Neural cell (in vitro differentiated cells): ENCODE data around the gene MBNL2. TPM values are rescaled to one million over a fixed set of nuclear protein-coding genes. Genes with fewer than 3 reads are reported as not detected.

Experiments
- H2AFZ ChIP-seq: fragments of 200-600, 300-800 bp; sonication (generic), shearing (Covaris generic); 2 replicates; pipeline ENCODE4 v1.6.0; 2014; ENCODE audit warnings: low read depth, mild to moderate bottlenecking, antibody characterized with exemption, low read length, moderate library complexity
- H3F3A ChIP-seq: fragments of 200-600 bp; shearing (Covaris generic); 2 replicates; pipeline ENCODE4 v1.6.1; 2016; ENCODE audit warnings: mild to moderate bottlenecking, moderate library complexity, mixed read lengths, antibody characterized with exemption, low read length; ENCODE audit not compliant: insufficient read depth, poor library complexity, severe bottlenecking
- H3K27ac ChIP-seq: fragments of 200-600, 300-800 bp; sonication (generic), shearing (Covaris generic); 2 replicates; pipeline ENCODE4 v1.5.1; 2014; ENCODE audit warnings: mild to moderate bottlenecking, low read length, moderate library complexity
- H3K27me3 ChIP-seq: fragments of 300-800, 200-600 bp; sonication (generic), shearing (Covaris generic); 2 replicates; pipeline ENCODE4 v1.6.0; 2014; ENCODE audit warnings: mild to moderate bottlenecking, low read depth, low read length, moderate library complexity; ENCODE audit not compliant: insufficient read depth
- H3K36me3 ChIP-seq: fragments of 300-800, 200-600 bp; sonication (generic), shearing (Covaris generic); 2 replicates; pipeline ENCODE4 v1.5.1; 2014; ENCODE audit warnings: mild to moderate bottlenecking, antibody characterized with exemption, low read length, moderate library complexity; ENCODE audit not compliant: insufficient read depth
- H3K4me2 ChIP-seq: fragments of 300-800, 200-600 bp; sonication (generic), shearing (Covaris generic); 2 replicates; pipeline ENCODE4 v1.6.0; 2014; ENCODE audit warnings: mild to moderate bottlenecking, low read length
- H3K4me3 ChIP-seq: fragments of 300-800, 200-600 bp; sonication (generic), shearing (Covaris generic); 2 replicates; pipeline ENCODE4 v1.5.1; 2014; ENCODE audit warnings: mild to moderate bottlenecking, low read length, moderate library complexity
- H3K79me2 ChIP-seq: fragments of 200-600 bp; shearing (Covaris generic); replicated peaks from 2 replicates; pipeline ENCODE4 v1.6.0; 2014; ENCODE audit warnings: mild to moderate bottlenecking, low read length, moderate library complexity; ENCODE audit not compliant: insufficient read depth
- H3K9ac ChIP-seq: fragments of 300-800, 200-600 bp; sonication (generic), shearing (Covaris generic); 2 replicates; pipeline ENCODE4 v1.6.1; 2016; ENCODE audit warnings: mild to moderate bottlenecking, low read length, mixed read lengths
- H3K9me2 ChIP-seq: fragments of 200-600 bp; shearing (Covaris generic); 2 replicates; pipeline ENCODE4 v1.6.1; 2016; ENCODE audit warnings: mild to moderate bottlenecking, low read length, mixed read lengths; ENCODE audit not compliant: insufficient read depth
- H3K9me3 ChIP-seq: fragments of 200-600, 300-800 bp; sonication (generic), shearing (Covaris generic); 2 replicates; pipeline ENCODE4 v1.6.1; 2016; ENCODE audit warnings: mild to moderate bottlenecking, mixed run types, low read length, moderate library complexity, mixed read lengths
- H4K20me1 ChIP-seq: fragments of 200-600 bp; shearing (Covaris generic); 2 replicates; pipeline ENCODE4 v1.6.1; 2016; ENCODE audit warnings: mild to moderate bottlenecking, mixed run types; ENCODE audit not compliant: insufficient read depth
- EP300 ChIP-seq: fragments of 450-650 bp; conservative IDR thresholded peaks from 2 replicates; pipeline ENCODE4 v1.6.1; 2014; ENCODE audit warnings: antibody characterized with exemption, mild to moderate bottlenecking, moderate library complexity; ENCODE audit not compliant: poor library complexity, severe bottlenecking
- EZH2 ChIP-seq: fragments of 200-600, 300-800 bp; shearing (Covaris generic), sonication (generic); IDR thresholded peaks from 2 replicates; pipeline ENCODE4 v1.6.1; 2014; ENCODE audit warnings: antibody characterized with exemption, low read length, borderline replicate concordance, mild to moderate bottlenecking; ENCODE audit not compliant: insufficient read depth, poor library complexity, severe bottlenecking
- MXI1 ChIP-seq: fragments of 450-650 bp; conservative IDR thresholded peaks from 2 replicates; pipeline ENCODE4 v1.6.1; 2014; ENCODE audit warnings: antibody characterized with exemption, mild to moderate bottlenecking; ENCODE audit not compliant: poor library complexity, severe bottlenecking
- POLR2AphosphoS5 ChIP-seq: IDR thresholded peaks from 2 replicates; pipeline ENCODE4 v1.6.1; 2012
- RAD21 ChIP-seq: fragments of 450-650 bp; conservative IDR thresholded peaks from 2 replicates; pipeline ENCODE4 v1.6.1; 2014; ENCODE audit warnings: antibody characterized with exemption, mild to moderate bottlenecking, moderate library complexity
- SMC3 ChIP-seq: fragments of 450-650 bp; conservative IDR thresholded peaks from 2 replicates; pipeline ENCODE4 v1.6.1; 2014; ENCODE audit warnings: antibody characterized with exemption, mild to moderate bottlenecking, moderate library complexity; ENCODE audit not compliant: poor library complexity
- TAF1 ChIP-seq: IDR thresholded peaks from 2 replicates; pipeline ENCODE4 v1.6.1; 2012; ENCODE audit warnings: low read depth
- polyA plus RNA-seq: library from polyadenylated mRNA; depleted of rRNA; stranded (reverse); fragments of >200 nt; gene quantifications from 2 replicates; pipeline ENCODE4 v1.2.3, GENCODE V29; 2014
- TF ChIP-seq, protein P1 (sequence below): fragments of 450-650 bp; IDR thresholded peaks from 2 replicates; pipeline ENCODE4 v1.5.1; 2014; ENCODE audit warnings: antibody characterized with exemption, mild to moderate bottlenecking, moderate library complexity; ENCODE audit not compliant: poor library complexity, severe bottlenecking
- TF ChIP-seq, protein P2 (sequence below): IDR thresholded peaks from 2 replicates; pipeline ENCODE4 v1.6.1; 2012; ENCODE audit warnings: borderline replicate concordance

Gene MBNL2
- polyA plus RNA-seq, 1 donor from 2014 or later = 4.3 TPM

DNA sequence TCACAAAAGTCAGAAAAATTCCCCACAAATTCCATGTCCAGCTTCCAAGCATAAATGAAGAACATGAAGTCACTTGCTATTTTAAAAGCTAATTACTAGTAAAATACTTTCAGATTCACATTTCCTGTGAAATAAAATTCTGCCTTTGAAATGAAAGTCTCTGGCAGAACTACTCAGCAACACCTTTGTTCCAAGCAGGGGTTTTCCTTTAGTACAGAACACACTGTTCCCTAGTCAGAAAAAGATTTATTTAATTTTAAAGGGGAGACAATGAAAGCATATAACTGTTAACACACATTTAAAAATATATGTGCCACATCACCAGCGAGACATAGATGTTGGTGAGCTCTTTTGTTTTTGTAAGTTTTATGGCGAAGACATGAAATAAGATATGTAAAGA is 185.4 kb downstream of the MBNL2 start:
- H3K9ac ChIP-seq = no peak overlapping the region
- H3F3A ChIP-seq = no peaks in the 10 kb centered on the region
- H3K27ac ChIP-seq = no peak overlapping the region
- no peak overlapping the region for H3K4me3 ChIP-seq
- TF ChIP-seq TAF1 (no peak), MXI1 (no peak)
- no peaks in the 10 kb centered on the region for H3K79me2 ChIP-seq
- no peak overlapping the region for H2AFZ ChIP-seq
- H3K4me2 ChIP-seq = no peak overlapping the region
- no peaks in the 10 kb centered on the region for H4K20me1 ChIP-seq
- no peaks in the 10 kb centered on the region for H3K36me3 ChIP-seq
- no peaks in the 10 kb centered on the region for H3K9me3 ChIP-seq
- no peaks in the 10 kb centered on the region for H3K27me3 ChIP-seq
- H3K9me2 ChIP-seq = no peaks in the 10 kb centered on the region

DNA sequence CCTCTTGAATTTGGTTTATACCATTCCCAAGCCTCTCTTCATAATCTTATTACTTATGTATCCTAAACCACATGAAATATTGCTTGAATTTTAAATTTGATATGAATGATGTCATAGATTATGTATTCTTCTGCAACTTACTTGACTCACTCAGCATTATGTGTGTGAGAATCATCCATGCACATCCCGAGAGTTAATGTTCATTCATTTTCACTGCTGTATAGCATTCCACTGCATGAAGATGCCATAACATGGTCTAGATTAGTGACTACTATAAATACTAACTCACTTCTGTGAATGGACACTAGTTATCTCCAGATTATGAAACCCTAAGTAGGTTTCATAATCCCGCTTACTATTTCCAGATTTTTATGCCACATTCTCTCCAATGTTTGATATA is 186.8 kb downstream of the MBNL2 start:
- Histone ChIP-seq H3K36me3 (no peaks in the 10 kb centered on the region), H3K79me2 (no peaks in the 10 kb centered on the region), H3F3A (no peaks in the 10 kb centered on the region), H3K9me3 (no peaks in the 10 kb centered on the region), H3K27me3 (no peaks in the 10 kb centered on the region), H4K20me1 (no peaks in the 10 kb centered on the region), H3K9ac (no peak overlapping the region), H2AFZ (no peak overlapping the region), H3K4me2 (no peak overlapping the region), H3K4me3 (no peak overlapping the region), H3K9me2 (no peaks in the 10 kb centered on the region), H3K27ac (no peak overlapping the region)
- no peak for TF ChIP-seq EZH2
- no peak for TF ChIP-seq POLR2AphosphoS5
- no peak for TF ChIP-seq RAD21
- TF ChIP-seq MXI1 = no peak
- TF ChIP-seq, protein P1, sequence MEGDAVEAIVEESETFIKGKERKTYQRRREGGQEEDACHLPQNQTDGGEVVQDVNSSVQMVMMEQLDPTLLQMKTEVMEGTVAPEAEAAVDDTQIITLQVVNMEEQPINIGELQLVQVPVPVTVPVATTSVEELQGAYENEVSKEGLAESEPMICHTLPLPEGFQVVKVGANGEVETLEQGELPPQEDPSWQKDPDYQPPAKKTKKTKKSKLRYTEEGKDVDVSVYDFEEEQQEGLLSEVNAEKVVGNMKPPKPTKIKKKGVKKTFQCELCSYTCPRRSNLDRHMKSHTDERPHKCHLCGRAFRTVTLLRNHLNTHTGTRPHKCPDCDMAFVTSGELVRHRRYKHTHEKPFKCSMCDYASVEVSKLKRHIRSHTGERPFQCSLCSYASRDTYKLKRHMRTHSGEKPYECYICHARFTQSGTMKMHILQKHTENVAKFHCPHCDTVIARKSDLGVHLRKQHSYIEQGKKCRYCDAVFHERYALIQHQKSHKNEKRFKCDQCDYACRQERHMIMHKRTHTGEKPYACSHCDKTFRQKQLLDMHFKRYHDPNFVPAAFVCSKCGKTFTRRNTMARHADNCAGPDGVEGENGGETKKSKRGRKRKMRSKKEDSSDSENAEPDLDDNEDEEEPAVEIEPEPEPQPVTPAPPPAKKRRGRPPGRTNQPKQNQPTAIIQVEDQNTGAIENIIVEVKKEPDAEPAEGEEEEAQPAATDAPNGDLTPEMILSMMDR = no peak
- TF ChIP-seq, protein P2, sequence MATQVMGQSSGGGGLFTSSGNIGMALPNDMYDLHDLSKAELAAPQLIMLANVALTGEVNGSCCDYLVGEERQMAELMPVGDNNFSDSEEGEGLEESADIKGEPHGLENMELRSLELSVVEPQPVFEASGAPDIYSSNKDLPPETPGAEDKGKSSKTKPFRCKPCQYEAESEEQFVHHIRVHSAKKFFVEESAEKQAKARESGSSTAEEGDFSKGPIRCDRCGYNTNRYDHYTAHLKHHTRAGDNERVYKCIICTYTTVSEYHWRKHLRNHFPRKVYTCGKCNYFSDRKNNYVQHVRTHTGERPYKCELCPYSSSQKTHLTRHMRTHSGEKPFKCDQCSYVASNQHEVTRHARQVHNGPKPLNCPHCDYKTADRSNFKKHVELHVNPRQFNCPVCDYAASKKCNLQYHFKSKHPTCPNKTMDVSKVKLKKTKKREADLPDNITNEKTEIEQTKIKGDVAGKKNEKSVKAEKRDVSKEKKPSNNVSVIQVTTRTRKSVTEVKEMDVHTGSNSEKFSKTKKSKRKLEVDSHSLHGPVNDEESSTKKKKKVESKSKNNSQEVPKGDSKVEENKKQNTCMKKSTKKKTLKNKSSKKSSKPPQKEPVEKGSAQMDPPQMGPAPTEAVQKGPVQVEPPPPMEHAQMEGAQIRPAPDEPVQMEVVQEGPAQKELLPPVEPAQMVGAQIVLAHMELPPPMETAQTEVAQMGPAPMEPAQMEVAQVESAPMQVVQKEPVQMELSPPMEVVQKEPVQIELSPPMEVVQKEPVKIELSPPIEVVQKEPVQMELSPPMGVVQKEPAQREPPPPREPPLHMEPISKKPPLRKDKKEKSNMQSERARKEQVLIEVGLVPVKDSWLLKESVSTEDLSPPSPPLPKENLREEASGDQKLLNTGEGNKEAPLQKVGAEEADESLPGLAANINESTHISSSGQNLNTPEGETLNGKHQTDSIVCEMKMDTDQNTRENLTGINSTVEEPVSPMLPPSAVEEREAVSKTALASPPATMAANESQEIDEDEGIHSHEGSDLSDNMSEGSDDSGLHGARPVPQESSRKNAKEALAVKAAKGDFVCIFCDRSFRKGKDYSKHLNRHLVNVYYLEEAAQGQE = no peak

DNA sequence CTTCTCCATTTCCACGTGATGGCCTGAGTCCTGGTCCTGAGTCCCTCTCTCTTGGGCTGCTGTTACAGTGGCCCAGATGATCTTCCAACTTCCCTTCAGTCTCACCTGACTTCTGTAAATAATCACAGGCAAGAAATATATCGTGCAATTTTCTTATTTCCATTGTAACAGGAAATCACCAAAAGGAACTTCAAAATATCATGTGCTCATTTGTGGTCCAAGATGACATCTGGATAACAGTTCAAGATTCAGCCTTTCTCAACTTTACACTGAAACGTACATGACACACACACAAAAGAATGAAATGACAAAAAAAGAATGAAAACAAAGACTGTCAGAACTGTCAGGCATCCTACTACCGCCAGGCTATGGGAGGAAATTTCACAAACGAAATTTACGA is 189.9 kb downstream of the MBNL2 start:
- Histone ChIP-seq H2AFZ (no peak overlapping the region), H3K4me3 (no peak overlapping the region), H3K27me3 (no peaks in the 10 kb centered on the region), H3K9me3 (no peaks in the 10 kb centered on the region), H3K27ac (no peak overlapping the region), H3K36me3 (no peaks in the 10 kb centered on the region), H4K20me1 (no peaks in the 10 kb centered on the region), H3K9me2 (no peaks in the 10 kb centered on the region), H3K79me2 (no peaks in the 10 kb centered on the region), H3K9ac (no peak overlapping the region), H3F3A (no peaks in the 10 kb centered on the region), H3K4me2 (no peak overlapping the region)
- TF ChIP-seq SMC3 = no peak
- TF ChIP-seq POLR2AphosphoS5 = no peak
- TF ChIP-seq EZH2 = no peak
- no peak for TF ChIP-seq TAF1
- no peak for TF ChIP-seq MXI1
- TF ChIP-seq, protein P1 = no peak
- TF ChIP-seq EP300 = no peak
- TF ChIP-seq, protein P2 = no peak
- TF ChIP-seq RAD21 = no peak
